Measurements from ENCODE around the gene RTKN2.

- TF ChIP-seq CTCF (IDR thresholded peaks at IDR 0.05 in 8 of 11, conservative IDR thresholded peaks at IDR 0.05 in 3 of 11) (no peak), POLR2AphosphoS5 (IDR thresholded peaks at IDR 0.05) (no peak)
Measured at GRCh38 chr10:62224606-62225005, 44.0 kb downstream of the RTKN2 start.
